ENCODE measurements around the gene PTGS2.

Gene PTGS2

GRCh38 chr1:186629341-186629740 is 50.9 kb downstream of the PTGS2 start:
- Histone ChIP-seq H3K9me3 (no peaks in the 10 kb centered on the region), H3K4me1 (no peaks in the 10 kb centered on the region), H3K27me3 (no peaks in the 10 kb centered on the region; the same call in 1 of the 2 replicates), H3K4me3 (ENCODE audit: low read depth, low read length) (no peak overlapping the region), H3K36me3 (no peaks in the 10 kb centered on the region)
- TF ChIP-seq CTCF (IDR thresholded peaks at IDR 0.05; ENCODE audit: low read depth, low read length), result no peak
- no peak for DNase-seq

- DNase-seq, result no peak
- Histone ChIP-seq H3K4me1 (no peaks in the 10 kb centered on the region), H3K9me3 (no peaks in the 10 kb centered on the region), H3K36me3 (no peaks in the 10 kb centered on the region), H3K4me3 (ENCODE audit: low read depth, low read length) (no peak overlapping the region), H3K27me3 (no peaks in the 10 kb centered on the region; the same call in 1 of the 2 replicates)
- TF ChIP-seq CTCF (IDR thresholded peaks at IDR 0.05; ENCODE audit: low read depth, low read length), result no peak
Observed at GRCh38 chr1:186628910-186629309, 51.3 kb downstream of the PTGS2 start.

GRCh38 chr1:186627019-186627418 is 53.2 kb downstream of the PTGS2 start:
- Histone ChIP-seq H3K27me3 (no peaks in the 10 kb centered on the region; the same call in 1 of the 2 replicates), H3K9me3 (no peaks in the 10 kb centered on the region), H3K4me3 (ENCODE audit: low read depth, low read length) (no peak overlapping the region), H3K4me1 (no peaks in the 10 kb centered on the region), H3K36me3 (no peaks in the 10 kb centered on the region)
- DNase-seq, result no peak
- TF ChIP-seq CTCF (IDR thresholded peaks at IDR 0.05; ENCODE audit: low read depth, low read length), result no peak

- TF ChIP-seq CTCF (IDR thresholded peaks at IDR 0.05; ENCODE audit: low read depth, low read length), result no peak
- no peaks in the 10 kb centered on the region; the same call in 1 of the 2 replicates for H3K27me3 ChIP-seq
- DNase-seq, result no peak
- H3K36me3 ChIP-seq, result no peaks in the 10 kb centered on the region
- H3K9me3 ChIP-seq, result no peaks in the 10 kb centered on the region
- no peaks in the 10 kb centered on the region for H3K4me1 ChIP-seq
- no peak overlapping the region for H3K4me3 ChIP-seq (ENCODE audit: low read depth, low read length)
Observed at GRCh38 chr1:186626356-186626932, 53.8 kb downstream of the PTGS2 start.

GRCh38 chr1:186623551-186623950 is 56.7 kb downstream of the PTGS2 start:
- Histone ChIP-seq H3K9me3 (no peaks in the 10 kb centered on the region), H3K27me3 (no peaks in the 10 kb centered on the region; the same call in 1 of the 2 replicates), H3K4me1 (no peaks in the 10 kb centered on the region), H3K4me3 (ENCODE audit: low read depth, low read length) (no peak overlapping the region), H3K36me3 (no peaks in the 10 kb centered on the region)
- DNase-seq, result no peak
- no peak for TF ChIP-seq CTCF (IDR thresholded peaks at IDR 0.05; ENCODE audit: low read depth, low read length)
